ENCODE results near the gene MCAM.

MCAM gene

DNA sequence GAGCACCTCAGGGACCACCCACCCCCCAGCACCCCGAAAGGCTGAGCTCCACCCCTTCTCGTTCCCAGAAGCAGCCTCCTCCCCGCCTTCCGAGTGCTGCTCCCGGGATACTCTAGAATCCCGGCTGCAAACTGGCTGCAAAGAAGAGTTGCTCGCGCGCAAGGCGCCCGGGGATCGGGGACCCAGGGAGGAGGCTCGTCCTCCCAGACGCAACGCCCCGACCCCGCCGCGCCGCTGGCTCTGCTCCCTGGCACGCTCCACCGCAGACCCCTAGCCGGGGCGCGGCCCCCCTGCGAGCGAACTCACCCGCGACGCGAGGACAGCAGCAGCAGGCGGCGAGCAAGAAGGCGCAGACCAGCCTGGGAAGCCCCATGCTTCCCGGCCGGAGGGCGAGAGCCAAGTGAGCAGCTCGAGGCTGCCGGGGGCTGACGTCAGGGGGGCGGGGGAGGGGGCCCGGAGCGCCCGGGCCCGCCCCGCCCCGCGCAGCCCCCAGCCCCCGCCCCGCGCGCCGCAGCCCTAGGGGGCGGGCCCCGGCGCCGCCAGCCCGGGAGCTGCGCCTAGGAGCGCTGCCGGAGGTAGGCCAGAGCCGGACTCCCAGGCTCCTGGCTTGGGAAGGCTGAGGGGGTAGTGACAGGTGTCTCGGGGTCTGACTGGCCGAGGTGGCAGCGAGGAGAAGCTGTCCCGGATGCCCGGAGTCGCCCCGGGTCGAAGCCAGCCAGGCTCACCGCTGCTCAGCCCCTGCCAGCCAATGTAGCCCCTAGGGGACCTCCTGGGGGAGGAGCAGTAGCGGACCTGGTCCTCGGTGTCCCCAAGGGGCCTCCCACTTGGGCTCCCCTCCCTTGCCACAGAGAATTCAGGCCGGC lies at the start of gene MCAM:
Gene MCAM (minus strand): TSS at position 402 of the 863 bp plus-strand sequence. CDS start 29 bp downstream, at position 373.
- no peak for DNase-seq (ENCODE audit: low read depth)

- DNase-seq (ENCODE audit: low read depth): no peak
Measured at GRCh38 chr11:119365071-119365591, 48.2 kb upstream of the MCAM start.

DNA sequence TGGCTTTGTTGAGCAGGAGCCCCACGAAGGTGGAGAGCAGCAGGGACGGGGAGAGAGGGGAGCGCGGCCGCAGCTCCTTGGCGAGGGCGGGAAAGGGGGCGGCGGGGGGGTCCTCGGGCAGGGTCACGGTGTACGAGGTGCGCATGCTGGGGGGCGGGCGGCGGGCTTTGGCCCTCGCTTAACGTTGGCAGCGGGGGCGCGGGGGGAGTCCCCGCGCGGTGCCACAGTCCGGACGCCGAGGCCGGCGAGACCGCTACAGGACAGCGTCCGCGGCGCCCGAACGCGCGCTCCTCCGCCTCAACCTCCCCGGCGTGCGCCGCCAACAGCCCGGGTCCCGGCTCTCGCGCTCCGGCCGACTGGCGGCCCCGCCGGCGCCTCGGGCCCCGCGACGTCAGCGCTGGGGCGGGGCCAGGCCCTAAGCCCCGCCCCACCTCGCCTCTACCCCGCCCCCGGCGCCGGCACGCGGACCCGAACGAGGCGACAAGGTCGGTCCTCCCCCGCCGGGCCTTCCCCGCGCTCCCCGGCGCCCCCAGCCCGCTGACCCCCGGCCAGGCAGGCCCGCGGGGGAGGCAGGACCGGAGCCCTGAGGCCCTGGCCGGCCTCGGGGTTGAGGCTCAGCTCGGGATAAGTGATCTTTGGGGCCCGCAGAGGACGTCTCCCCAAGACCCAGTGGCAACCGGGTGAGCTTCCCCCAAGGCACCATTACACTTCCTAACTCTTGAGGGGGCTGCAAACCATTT lies 47.1 kb upstream of the MCAM start:
- DNase-seq (ENCODE audit: low read depth): no peak

- no peak for DNase-seq (ENCODE audit: low read depth)
Measured at GRCh38 chr11:119363081-119363850, 46.3 kb upstream of the MCAM start.

GRCh38 chr11:119362741-119363080 lies 45.8 kb upstream of the MCAM start:
- DNase-seq (ENCODE audit: low read depth): no peak

- DNase-seq (ENCODE audit: low read depth): no peak
Measured at GRCh38 chr11:119361941-119362725, 45.2 kb upstream of the MCAM start.

DNA sequence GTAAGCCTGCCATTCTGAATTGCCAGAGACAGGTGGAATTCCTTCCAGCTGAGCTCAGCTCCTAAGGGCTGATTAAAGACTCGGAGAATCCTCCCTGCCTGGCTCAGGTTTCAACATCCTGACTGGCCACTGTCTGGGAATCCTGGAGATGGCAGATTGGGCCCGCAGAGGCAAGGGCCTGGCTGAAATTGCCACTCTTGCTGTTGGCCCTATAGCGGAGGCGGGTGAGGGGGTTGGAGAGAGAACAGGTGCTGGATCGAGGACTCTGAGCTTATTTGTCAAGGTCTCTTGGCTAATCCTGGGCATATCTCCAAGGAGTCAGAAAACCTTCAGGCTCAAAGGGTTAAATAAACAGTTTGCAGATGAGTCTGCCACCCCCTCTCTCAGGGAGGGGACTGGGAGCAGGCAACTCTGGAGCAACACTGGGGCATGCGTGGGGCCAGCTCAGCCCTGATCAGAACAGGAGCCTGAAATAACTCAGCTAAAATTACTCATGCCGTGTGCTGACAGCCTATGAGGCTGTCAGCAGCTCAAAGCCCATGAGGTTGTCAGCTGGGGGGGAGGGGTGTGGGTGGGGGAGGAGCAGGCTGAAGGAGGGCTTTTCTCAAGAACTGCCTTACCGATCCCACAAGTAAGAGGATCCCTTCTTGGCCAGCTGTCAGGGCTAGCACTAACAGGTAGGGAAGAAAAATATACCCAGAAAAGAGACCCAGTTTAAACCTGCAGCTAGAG lies 44.3 kb upstream of the MCAM start:
- peak; percentile 69 for DNase-seq (ENCODE audit: low read depth)

DNA sequence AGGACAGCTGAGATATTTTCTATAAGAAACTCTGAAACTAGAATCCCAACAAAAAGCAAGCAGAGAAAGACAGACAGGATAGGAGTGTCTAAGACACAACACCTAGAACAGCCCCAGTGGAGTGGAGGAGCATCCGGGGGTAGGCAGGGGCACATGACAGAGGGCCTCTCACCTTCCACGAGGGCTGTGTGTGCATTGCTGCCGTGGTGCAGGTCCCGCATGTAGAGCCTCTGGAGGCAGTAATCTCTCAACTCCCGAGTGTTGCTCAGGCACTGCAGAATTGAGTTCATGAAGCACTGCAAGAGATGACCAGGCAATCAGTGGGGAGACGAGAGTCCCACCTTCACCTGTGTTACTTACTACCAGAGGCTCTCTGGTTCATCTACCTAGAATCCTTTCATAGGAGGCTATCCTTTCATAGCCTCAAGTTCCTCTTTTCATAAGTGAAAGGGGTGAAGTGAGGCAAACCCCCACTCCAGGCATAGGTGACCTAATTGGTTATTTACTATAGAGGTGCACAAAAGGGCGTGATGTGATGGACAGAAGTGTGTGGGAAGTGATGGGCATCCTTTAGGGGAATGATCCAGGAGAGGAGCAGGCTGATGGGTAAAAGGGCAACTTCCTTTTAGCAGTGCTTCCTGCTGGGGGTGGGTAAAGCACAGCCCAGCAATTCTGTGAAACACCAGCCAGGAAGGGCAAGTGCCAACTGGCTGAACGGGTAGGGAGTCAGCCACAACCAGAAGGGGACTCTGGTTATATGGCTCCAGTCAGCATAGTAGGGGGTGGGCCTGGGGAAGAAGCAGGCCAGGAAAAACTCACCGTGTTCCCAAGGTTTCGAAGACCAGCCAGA lies 42.7 kb upstream of the MCAM start:
- no peak for DNase-seq (ENCODE audit: low read depth)

- no peak for DNase-seq (ENCODE audit: low read depth)
Measured at GRCh38 chr11:119357074-119357473, 40.1 kb upstream of the MCAM start.

DNA sequence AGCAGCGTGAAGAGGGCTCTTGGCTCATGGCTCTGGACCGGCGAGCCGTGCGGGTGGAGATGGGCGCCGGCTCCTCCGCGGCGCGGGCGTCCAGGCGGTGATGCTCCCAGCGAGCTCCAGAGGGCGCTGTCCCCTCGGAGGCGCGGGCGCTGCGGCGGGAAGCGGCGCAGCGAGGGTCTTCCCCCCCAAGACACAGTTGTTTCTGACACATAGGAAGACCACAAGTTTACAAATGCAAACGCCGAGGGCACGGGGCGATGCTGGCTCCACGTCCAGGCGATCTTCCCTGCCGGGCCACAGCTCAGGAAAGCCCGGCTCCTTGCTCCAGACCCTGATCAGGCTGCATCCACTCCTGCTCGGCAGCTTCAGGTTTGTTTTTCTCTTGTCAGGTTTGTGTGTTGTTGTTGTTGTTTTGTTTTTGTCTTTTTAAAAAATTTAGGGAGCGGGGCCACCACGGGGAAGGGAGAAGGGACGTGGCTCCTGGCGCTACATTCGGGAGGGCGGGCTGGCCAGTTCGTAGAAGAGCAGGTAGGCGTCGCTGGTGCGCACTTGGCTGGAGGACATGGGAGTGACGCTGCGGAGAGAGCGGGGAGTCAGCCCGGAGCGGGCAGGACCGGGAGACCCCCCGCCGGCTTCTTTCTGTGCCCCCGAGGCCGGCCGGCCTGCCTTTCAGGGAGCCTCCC lies 39.6 kb upstream of the MCAM start:
- no peak for DNase-seq (ENCODE audit: low read depth)

GRCh38 chr11:119355091-119355843 lies 38.3 kb upstream of the MCAM start:
- DNase-seq (ENCODE audit: low read depth): no peak

- DNase-seq (ENCODE audit: low read depth): no peak
Measured at GRCh38 chr11:119352857-119353260, 35.9 kb upstream of the MCAM start.

DNA sequence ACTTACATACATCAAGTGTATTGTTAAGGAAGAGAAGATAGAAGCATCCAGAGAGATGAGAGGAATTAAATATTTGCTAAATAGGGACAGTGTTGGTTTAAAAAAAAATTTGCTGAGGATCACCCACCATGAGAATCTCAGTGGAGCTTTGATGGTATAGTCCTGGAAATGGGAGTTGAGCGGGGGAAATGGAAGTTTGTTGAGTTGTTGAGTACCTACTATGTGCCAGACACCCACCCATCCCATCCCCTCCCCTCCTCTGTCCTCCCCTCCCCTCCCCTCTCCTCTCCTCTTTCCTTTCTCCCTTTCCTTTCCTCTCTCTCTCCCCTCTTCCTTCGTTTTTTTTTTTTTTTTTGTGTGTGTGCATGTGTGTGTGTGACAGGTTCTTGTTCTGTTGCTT lies 34.3 kb upstream of the MCAM start:
- no peak for DNase-seq (ENCODE audit: low read depth)

DNA sequence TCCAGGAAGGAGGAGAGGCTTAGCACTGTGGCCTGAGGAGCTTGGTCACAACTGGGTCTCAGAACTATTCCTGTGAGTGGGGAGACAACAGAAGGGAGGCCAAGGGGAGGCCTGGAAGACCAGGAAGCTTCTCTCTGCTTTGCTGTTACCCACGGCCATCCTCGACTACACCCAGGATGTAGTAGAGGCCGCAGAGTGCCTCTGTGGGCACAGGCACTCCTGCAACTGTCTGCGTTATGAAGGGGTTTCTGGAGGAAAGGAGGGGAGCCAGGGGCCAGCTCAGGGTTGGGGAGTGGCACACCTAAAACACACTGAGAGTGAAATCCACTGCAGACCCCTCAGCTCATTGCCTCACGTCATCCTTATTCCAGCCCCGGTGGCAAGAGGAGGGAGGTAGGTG lies 33.4 kb upstream of the MCAM start:
- DNase-seq (ENCODE audit: low read depth): no peak

DNA sequence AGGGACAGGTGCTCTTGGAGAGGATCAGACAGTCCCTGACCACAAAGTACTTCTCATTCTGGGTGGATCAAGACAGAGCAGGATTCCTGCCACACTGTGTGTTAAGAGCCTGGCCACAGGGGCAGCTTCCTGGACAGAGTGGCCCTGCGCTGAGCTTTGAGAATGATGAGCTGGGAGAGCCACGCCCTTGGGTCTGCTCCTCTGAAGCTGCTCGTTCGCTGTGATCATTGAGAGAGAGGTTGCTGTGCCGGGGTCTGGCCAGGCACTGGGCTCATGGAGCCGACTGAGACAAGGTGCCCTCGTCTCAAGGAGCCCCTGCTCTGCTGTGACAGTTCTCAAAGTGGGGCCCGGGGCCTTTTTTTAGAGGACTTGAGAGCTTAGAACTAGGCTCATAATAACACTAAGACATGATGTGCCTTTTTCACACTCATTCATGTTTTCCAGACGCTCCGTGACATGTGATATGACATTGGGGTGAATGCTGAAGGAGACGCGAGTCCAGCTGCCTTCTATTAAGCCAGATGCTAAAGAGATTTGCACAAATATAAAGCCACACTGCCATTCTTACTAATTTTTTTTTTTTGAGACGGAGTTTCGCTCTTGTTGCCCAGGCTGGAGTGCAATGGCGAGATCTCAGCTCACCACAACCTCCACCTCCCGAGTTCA lies 31.1 kb upstream of the MCAM start:
- DNase-seq (ENCODE audit: low read depth): no peak

- no peak for DNase-seq (ENCODE audit: low read depth)
Measured at GRCh38 chr11:119347242-119347641, 30.3 kb upstream of the MCAM start.

GRCh38 chr11:119346605-119347004 lies 29.7 kb upstream of the MCAM start, which contains the start of gene MFRP:
Gene MFRP (minus strand): TSS chr11:119346705. CDS start chr11:119346513, 192 bp downstream.
- DNase-seq (ENCODE audit: low read depth): no peak

GRCh38 chr11:119345685-119346084 lies 28.8 kb upstream of the MCAM start:
- no peak for DNase-seq (ENCODE audit: low read depth)

Data from HS-5 (cell line).